HL-60 (cell line): ENCODE measurements around the gene KAZN.

Source experiments
- DNase-seq, 2 experiments: peaks; one replicate each; pipeline ENCODE4 v3.0.0-alpha.2; 2010 to 2020; ENCODE audit warnings: low read depth in 1 of 2, low spot score in 1 of 2
- H3K27ac ChIP-seq: fragments of 250-450 bp; sonication (Bioruptor Pico); replicated peaks from 2 replicates; pipeline ENCODE4 v1.5.1; 2020; ENCODE audit warnings: mild to moderate bottlenecking, moderate library complexity
- H3K27me3 ChIP-seq: fragments of 250-450 bp; sonication (Bioruptor Pico); 2 replicates; pipeline ENCODE4 v1.5.1; 2021; ENCODE audit warnings: mild to moderate bottlenecking, moderate library complexity; ENCODE audit not compliant: insufficient read depth, poor library complexity, severe bottlenecking
- H3K4me3 ChIP-seq: replicated peaks from 2 replicates; pipeline ENCODE4 v1.5.1; 2011; ENCODE audit warnings: mild to moderate bottlenecking, control low read depth, low read length; ENCODE audit not compliant: insufficient read depth
- CTCF ChIP-seq: IDR thresholded peaks from one replicate; pipeline ENCODE4 v1.5.1; 2011; ENCODE audit warnings: low read length, control low read depth, inconsistent platforms; ENCODE audit not compliant: insufficient read depth
- GABPA ChIP-seq: IDR thresholded peaks from 2 replicates; pipeline ENCODE4 v1.6.1; 2012; ENCODE audit warnings: low read depth
- POLR2AphosphoS5 ChIP-seq: IDR thresholded peaks from 2 replicates; pipeline ENCODE4 v1.6.1; 2012; ENCODE audit warnings: low read depth
- REST ChIP-seq: IDR thresholded peaks from 2 replicates; pipeline ENCODE4 v1.6.1; 2012; ENCODE audit warnings: low read depth; ENCODE audit not compliant: insufficient replicate concordance
- SPI1 ChIP-seq: IDR thresholded peaks from 2 replicates; pipeline ENCODE4 v1.6.1; 2012; ENCODE audit warnings: low read depth, mild to moderate bottlenecking, borderline replicate concordance

Gene KAZN

GRCh38 chr1:14565090-14565489 lies 33.4 kb upstream of the KAZN start:
- DNase-seq, result no peak
- Histone ChIP-seq H3K27ac (no peak overlapping the region), H3K4me3 (no peak overlapping the region), H3K27me3 (no peaks in the 10 kb centered on the region)
- TF ChIP-seq REST (no peak), POLR2AphosphoS5 (no peak)

- Histone ChIP-seq H3K27ac (no peak overlapping the region), H3K4me3 (no peak overlapping the region), H3K27me3 (no peaks in the 10 kb centered on the region)
- no peak for DNase-seq
- TF ChIP-seq REST, result no peak
- TF ChIP-seq SPI1, result no peak
- no peak for TF ChIP-seq POLR2AphosphoS5
- no peak for TF ChIP-seq GABPA
- no peak for TF ChIP-seq CTCF
Observed at GRCh38 chr1:14567056-14567455, 31.4 kb upstream of the KAZN start.

GRCh38 chr1:14567903-14568302 lies 30.6 kb upstream of the KAZN start:
- no peak overlapping the region for H3K4me3 ChIP-seq
- no peaks in the 10 kb centered on the region for H3K27me3 ChIP-seq
- H3K27ac ChIP-seq, result no peak overlapping the region
- no peak for DNase-seq
- TF ChIP-seq GABPA, result no peak
- TF ChIP-seq POLR2AphosphoS5, result no peak
- TF ChIP-seq REST, result no peak
- no peak for TF ChIP-seq SPI1
- no peak for TF ChIP-seq CTCF
